GM18517 (cell line): Measurements from ENCODE around the gene VRK2.
"Not testable (repeated sequence)": the region's sequence is repeated elsewhere in the genome, so short reads cannot be mapped to it uniquely, and the experiment has no call there.

ENCODE experiments used
- ATAC-seq: cut with Tn5 transposase; IDR thresholded peaks from one replicate; pipeline ENCODE4 v1.9.1; 2021; ENCODE audit warnings: mild to moderate bottlenecking, moderate library complexity; ENCODE audit not compliant: unreplicated experiment

The VRK2 gene

DNA sequence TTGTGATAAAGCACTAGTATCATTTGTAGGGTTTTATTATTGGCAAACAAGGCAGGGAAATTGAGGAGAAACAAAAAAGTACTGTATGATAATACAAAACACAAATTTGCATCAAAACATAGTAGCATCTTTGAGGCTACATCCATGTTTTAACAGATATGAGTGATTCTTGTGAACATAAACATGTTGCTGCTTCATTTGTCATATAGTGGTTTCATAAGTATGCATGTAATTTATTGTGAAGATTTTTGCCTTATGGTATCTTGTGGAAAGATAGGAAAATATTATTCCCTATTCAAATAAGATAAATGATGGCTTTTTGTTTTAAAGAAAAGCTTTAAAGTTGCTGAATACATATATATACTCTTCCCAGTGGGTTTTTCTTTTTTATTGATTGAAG lies 60.3 kb downstream of the VRK2 start:
- no peak for ATAC-seq

DNA sequence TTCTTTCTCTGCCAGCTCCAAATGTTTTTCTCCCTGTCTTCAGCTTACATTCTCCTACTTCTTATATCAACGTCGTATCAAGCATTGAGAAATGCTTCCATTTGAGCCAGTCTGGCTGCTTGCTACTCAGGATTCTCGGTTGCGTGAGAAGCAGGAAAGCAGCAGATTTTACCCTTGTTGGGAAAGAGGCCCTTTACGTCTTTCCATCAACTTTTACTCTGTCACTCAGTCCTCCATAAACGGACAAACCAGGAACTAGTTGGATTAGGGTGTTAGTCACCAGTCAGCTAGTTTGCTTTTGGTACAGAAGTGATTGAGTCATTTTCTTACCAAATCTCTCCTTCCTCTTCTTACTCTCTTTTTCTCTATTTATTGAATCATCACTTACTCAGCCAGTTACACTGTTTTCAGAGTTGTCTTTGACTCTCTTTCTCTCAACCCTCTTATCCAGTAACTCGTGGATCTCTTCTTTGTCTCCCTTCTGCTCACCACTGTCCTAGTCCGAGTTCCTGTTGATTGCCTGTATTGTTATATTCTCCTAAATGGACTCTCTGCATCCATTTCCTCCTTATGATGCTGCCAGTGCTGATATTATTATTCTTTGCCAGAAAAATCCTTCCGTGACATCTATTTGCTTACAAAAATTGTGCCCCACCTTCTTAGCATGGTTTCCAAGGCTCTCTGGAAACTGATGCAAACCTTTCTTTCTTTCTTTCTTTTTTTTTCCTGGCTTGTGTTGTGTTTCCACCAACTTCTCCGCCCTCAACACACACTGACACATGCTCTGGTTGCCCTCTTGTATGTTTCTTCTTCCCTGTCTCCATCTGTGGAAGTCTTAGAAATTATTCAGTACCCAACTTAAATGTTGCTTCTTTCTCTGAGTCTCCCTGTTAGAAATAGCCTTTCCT lies 61.5 kb downstream of the VRK2 start:
- ATAC-seq: no peak

DNA sequence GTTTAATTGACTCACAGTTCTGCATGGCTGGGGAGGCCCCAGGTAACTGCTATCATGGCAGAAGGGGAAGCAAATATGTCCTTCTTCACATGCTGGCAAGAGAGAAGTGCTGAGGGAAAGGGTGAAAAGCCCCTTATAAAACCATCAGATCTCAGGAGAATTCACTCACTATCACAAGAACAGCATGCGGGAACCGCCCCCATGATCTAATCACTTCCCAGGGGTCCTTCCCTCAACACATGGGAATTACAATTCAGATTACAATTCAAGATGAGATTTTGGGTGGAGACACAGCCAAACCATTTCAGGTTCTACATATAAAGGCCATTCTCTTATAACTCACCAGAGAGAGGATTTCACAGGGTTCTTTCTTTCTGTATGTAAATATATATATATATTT lies 62.9 kb downstream of the VRK2 start:
- no peak for ATAC-seq

DNA sequence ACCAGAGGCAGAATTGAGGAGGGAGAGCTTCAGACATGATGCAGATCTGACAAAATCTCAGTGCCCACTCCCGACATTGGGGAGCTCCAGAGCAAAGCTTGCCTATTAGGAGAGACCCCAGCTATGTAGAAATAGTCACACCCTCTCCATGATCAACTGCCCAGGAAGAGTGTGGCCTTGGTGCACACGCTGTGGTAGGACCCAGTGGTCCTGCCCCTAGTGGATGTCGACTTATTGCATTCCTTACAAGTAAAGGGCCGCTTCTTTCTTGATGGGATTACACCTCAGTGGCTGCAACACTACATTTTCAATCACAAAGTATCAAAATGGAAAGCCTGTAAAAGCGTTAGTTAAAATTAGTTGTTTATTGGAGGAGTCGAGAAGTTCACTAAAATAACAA lies 64.2 kb downstream of the VRK2 start:
- ATAC-seq: no peak

DNA sequence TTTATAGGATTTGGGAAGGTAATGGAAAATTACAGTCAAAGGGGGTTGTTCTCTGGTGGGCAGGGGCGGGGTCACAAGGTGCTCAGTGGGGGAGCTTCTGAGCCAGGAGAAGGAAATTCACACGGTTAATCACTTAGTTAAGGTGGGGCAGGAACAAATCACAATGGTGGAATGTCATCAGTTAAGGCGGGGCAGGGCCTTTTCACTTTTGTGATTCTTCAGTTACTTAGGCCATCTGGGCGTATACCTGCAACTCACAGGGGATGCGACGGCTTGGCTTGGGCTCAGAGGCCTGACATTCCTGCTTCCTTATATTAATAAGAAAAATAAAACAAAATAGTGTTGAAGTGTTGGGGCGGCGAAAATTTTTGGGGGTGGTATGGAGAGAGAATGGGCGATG lies 67.0 kb downstream of the VRK2 start:
- not testable (repeated sequence) for ATAC-seq

DNA sequence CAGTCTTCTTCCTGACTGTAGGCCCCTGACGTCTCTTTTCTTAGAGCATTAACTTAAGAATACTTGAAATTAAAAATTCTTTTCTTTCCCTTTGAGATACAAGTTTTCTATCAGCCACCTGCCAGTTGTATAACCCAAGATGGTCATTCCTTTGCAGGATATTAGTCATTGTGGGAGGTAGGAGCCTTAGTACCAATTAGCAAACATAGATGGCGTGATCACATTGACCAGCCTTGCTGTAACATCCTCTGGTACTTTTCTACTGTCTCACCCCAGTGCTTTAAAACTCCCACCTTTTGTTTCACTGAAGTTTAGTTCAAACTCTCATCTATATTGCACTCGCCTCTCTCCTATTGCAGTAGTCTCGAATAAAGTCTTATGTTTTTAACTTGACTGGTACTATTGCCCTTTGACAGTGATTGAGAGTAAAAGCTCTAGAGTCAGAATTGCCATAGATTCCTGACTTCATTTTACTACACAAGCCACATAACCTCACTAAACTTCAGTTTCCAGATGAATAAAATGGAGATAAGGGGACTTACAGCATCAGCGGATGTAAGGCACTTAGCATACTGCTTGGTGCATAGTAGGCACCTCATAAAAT lies 74.1 kb downstream of the VRK2 start:
- no peak for ATAC-seq

DNA sequence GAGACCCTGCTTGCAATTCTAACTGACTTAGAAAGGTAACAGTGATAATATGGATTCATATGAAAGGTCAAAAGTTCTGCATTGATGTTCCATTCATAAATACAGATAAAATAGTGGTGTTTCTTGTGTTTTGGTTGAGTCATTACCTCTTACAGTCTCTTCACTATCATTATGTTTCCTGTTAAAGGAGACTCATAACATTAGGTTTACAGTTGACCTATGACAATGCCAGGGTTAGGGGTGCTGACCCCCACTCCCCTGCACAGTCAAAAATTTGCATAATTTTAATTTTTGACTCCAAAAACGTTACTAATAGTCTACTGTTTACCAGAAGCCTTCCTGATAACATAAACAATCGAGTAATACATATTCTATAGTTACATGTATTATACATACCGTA lies 75.4 kb downstream of the VRK2 start:
- ATAC-seq: no peak

DNA sequence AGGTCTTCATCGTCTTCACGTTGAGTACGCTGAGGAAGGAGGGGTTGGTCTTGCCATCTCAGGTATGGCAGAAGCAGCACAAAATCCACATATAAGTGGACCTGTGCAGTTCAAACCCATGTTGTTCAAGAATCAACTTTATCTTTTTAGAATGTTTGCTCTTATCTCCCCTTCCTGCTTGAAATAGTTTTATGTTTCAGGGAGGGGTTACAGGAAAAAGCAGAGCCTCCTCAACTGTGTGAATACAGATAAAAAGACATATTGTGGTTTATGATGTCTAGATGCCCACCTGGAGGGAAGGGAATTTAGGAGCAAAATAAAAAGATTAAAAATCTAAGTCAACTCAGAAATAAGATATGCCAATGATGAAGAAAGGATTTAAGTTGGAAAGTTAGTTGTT lies 75.9 kb downstream of the VRK2 start:
- no peak for ATAC-seq

DNA sequence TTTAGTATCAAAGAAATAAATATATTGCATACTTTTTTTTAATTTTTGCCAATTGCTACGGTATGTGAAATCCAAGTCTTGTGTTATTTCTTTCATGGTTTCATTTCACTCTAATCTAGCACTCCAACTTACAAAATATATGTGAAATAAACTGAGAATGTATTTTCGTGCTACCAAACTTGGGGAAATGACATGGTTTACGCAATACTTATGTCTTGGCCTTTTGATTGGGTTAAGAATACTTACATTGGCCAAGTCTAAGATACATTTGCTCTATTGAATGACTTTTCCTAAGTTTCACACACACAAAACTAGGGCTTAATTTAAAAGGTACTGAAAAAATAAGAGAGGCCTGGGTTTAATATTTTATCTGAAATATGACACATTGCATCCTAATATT lies 80.5 kb downstream of the VRK2 start:
- no peak for ATAC-seq

DNA sequence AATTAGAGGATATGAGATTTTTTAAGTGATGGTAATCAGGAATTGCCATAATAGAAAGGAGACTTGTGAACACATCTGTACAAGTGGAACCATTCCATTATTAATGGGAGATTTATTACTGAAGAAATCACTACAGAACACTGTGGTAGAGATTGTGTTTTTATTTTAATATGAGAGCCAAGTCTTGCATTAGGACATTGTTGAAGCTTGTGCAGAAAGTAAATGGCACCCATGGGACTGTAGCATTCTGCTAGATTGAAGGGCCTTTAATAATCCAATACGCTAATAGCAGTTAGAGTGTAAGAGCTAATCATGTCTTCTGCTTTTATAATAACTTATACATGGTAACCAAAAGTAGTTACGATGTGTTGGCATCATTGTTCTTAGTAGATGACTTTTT lies 83.6 kb downstream of the VRK2 start:
- no peak for ATAC-seq

DNA sequence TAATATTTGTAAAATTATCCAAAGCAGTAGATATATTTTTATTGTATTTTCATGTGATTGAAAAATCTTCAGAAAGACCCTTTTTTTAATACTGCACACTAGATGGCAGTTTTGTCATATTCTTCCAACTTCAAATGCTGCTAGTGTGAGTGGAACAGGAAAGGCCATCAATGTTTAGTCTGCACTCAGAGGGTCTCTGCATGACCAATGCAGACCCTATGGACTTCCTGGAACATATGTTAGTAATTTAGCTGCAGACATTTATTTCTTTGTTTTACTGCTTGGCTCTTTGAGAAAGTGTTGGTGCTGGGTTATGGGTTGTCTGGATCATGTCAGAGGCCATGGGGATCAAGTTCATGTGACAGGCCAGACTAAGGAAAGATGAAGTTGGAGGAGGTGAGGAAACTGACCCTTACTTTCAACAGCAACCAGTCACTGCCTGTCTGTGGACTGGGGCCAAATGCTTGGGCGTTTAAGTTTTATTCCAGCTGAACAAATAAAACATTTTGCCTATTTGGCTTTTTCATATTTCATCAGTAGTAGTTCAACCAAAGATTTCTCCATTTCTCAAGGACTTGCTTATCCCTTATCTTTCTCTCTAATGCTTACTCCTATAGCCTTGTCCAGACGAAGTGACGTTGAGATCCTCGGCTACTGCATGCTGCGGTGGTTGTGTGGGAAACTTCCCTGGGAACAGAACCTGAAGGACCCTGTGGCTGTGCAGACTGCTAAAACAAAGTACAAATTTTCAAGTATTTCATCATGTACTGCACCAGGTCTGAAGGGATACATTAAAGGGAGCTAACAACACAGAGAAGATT lies 84.8 kb downstream of the VRK2 start:
- ATAC-seq: no peak

DNA sequence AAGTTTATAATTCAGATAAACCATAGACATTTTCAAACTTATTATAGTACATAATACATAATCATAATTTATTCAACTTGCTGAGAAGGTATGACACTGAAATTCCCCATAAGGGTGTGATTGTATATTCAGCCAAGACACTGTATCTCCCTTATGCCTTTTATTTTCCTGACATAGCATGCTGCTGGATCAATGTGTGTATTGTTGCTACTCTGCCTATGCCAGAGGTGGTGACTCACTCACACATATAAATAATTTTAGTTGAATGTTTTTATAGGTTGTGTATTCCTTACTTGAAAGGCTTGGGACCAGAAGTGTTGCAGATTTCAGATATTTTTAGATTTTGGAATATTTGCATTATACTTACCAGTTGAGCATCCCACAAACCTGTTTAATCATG lies 86.8 kb downstream of the VRK2 start:
- no peak for ATAC-seq

DNA sequence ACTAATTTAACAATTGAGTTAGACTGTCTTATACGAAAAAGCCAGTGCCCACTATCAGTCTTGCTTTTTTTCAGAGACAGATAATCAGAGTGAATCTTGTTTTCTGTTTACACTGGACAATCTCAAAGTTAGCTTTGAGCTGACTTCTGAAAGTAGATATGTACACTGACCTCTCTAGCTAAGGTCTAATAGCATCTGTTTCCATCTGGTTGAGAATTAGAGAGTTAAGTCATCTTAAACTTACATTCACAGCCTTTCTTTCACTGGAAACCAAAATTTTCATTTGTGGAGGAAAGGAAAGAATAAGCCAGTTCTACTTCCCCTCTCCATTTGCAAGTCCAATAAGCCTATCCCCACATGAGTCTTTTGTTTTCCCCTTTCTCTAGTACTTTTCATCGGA lies 89.3 kb downstream of the VRK2 start:
- ATAC-seq: no peak

DNA sequence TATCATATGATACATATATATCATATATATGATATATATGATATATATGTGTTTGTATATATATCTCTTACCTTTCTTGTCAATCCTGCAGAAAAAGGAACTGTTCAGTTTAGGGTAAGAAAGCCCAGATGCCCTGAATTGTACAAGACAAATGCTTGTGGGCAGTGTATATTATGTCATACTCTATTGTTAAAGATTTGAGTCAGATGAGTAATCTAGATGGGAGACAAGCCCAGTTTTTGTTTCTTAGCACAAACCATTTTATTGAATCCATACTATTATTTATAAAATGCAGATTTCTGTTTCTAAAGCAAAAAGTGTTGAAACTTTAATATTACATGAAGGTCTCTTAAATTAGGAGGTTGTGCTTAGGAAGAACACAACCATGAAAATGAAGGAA lies 90.6 kb downstream of the VRK2 start:
- no peak for ATAC-seq

DNA sequence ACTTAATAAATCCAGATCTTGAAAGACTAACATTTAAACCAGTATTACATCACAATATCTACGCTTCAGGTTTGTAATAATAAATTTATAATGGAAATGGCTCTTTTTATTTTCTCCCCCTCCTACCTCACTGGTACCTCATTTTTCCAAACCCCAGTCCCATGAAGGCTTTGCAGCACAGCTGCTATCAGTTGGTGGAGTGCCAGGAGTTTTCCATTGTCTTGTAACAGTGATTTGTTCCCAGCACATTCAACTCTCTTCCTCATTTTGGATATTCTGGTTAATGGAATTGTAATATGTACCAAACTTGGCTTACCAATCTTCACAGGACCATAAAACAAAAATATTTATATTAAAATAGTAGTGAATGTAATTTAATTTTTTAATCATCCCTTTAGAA lies 91.2 kb downstream of the VRK2 start:
- no peak for ATAC-seq

DNA sequence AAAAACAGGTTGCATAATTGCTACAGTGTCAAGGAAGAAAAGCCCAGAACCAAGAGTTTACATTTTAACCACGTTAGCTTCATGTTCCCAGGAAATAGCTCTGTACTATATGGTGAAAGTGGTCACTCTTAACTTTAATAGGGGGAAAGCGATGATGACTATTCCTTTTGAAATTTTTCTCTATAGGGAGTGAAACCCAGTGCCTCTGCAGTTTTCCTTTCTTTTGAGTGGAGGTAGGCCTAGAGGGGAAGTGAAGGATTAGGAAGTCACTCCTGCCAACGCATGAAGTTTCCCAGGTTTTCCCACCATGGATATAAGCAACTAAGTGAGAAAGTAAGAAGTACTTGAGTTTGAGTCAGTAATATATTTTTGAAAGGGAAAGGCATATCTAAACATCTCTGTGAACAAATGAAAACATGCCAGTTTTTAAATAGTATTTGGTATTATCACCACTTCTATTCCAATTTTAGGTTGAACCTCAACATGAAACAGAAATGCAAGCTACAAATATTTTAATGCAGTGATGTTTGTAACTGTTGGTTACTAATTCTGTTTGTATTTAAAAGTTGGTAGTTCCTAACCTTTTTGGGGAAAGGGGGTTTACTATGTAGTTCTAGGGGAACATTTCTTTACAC lies 91.9 kb downstream of the VRK2 start:
- no peak for ATAC-seq

DNA sequence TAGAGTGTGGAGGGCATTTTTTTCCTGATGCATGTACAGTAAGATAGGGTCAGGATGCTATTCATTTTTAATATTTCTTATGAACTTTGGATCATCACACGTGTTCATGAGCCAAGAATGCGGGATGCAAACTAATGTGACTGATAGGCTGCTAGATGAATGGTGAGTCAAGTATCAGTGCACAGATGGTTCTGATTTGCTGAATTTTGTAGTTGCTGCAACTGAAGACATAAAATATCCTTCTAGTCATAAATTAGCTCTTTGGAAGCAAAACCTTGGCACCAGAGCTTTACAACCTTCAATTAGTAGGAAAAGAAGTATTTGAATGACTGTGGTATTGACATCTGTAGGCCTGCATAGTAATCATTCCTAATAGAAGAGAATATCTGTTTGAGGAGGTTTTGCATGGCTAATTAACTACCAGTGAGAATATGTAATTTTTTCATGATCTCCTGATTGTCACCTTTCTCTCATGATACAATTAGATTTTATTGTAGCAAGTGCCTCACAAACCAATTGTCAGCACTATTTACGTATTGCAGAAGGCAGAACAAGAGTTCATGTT lies 94.0 kb downstream of the VRK2 start:
- ATAC-seq: no peak

DNA sequence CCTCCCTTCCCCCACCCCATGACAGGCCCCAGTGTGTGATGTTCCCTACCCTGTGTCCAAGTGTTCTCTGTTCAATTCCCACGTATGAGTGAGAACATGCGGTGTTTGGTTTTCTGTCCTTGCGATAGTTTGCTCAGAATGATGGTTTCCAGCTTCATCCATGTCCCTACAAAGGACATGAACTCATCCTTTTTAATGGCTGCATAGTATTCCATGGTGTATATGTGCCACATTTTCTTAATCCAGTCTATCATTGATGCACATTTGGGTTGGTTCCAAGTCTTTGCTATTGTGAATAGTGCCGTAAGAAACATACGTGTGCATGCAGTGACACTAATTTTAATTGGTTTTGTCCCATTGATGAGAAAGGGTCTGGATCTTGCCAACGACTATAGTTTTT lies 99.2 kb downstream of the VRK2 start:
- not testable (repeated sequence) for ATAC-seq

DNA sequence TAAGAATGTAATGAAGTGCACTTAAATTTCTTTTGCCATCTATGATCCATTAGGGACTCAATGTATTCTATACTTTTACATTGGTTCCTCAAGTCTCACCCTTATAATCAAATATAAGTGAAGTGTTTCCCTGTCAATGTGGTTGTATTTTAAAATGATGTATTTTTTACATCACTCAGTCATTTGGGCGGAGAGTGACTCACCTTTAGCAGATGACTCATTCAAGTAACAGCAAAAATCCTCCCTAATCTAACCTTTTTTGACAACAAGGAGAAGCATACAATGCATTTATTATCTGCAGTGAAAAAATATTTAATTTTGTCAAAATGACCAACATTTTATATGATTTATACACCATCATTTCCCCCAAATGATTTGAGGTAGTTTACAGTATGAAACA lies 100.1 kb downstream of the VRK2 start:
- no peak for ATAC-seq

DNA sequence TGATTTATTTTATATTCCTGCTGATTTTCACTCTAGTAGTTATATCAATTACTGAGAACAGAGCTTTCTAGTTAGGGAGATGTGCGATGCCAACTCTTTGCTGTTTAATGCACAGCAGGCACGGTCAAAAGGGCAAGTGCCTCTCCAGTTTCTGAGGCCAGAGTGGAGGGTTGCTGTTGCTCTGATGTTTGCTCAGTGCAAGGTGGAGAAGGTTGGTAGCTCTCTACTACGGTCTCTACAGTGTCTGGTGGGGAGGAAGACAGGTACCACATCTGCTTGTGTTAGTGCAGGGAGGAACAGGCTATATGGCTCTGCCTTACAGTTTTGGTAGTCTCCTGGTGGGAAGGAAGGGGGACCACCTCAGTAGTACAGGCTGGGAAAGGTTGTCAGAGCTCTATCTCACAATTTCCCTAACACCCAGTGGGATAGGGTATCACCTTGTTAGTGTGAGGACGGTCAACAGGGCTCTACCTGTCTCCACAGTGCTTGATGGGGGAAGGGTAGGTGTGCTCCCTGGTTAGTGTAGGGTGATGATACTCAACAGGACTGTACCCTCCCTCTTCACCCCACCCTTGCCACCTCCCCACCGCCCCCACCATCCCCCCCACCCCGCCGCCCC lies 108.7 kb downstream of the VRK2 start:
- ATAC-seq: no peak

DNA sequence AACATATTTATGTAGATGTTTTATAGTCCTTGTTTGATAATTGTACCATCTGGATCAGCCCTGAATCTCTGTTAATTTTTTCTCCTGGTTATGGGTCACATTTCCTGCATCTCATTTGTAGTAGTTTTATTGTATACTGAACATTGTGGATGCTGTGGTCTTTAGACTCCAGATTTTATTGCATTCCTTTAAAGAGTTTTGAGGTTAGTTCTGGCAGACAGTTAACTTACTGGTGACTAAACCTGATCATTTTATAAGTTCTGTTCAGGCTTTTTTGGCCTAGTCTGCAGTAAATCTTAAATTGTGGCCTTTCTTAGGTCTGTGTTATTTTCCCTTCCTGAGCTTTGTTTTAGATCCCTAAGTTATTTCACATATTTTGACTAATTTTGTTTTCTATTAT lies 110.2 kb downstream of the VRK2 start:
- no peak for ATAC-seq
